ENCODE results near the gene FAM120A.
"Not testable (repeated sequence)": the region's sequence is repeated elsewhere in the genome, so short reads cannot be mapped to it uniquely, and the experiment has no call there.

Gene FAM120A

DNA sequence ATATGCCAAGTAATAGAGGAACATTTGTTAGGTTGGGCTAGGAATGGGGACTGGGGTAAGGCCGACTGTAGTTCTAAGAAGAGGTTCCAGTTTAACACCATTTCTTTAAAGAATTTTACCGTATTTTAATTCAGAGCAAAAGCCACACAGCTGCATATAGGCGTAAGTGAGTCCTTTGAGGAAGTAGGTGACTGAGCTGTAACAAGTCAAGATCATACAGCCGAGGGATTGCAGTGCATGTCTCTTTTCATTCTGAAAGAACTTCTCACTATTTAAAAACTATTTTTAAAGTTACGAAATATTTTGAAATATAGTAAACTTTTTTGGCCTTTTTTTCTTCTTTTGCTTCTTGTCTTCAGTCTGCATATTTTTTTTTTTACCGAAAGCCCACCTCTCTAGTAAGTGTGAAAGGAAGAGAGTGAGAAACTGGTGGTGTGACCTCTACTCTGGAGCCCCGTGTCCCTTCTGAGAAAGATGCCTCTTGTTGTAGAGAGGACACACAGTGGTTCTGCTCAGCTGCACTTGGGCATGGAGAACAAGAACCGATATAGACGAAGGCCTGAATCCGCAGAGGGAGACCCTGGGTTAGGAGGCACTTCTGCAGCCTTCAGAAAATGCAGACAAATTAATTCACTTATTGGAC is 60.8 kb downstream of the FAM120A start:
- not testable (repeated sequence) for DNase-seq

DNA sequence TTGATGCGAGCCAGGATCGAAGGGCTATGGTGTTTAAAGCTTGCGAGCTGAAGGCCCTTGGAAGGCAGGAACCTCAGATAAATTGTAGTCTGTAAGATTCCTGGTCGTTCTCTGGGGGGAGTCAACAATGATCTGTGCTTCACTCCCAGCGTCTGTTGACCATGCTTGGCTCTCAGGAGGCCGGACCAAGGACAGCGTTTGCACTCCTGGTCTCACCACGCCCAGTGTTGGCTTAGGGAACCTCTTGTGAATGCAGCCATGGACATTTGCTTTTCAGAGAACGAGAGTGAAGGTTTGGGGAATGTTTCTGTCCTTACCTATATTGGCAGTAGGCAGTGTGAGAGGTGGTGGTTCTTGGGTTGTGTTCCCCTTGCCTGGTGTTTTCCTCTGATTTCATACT is 62.1 kb downstream of the FAM120A start:
- DNase-seq = no peak

DNA sequence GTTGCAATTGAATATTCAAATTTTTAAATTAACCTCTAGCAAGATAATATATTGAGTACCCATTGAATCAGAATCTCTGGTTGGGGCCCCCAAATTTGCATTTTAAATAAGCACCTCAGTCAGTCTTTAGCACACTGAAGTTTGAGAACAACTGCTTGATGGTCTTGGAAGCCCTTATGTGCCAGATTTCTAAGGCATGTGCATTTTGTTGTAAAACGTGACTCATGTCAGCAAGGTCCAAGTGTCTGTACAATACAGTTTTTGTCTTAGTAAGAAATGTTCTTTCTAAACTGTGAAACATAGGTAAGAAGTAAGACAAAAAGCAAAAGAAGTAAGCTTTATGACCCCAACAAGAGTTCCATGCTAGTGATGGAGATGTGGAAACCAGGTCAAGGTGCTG is 65.8 kb downstream of the FAM120A start:
- DNase-seq = no peak

DNA sequence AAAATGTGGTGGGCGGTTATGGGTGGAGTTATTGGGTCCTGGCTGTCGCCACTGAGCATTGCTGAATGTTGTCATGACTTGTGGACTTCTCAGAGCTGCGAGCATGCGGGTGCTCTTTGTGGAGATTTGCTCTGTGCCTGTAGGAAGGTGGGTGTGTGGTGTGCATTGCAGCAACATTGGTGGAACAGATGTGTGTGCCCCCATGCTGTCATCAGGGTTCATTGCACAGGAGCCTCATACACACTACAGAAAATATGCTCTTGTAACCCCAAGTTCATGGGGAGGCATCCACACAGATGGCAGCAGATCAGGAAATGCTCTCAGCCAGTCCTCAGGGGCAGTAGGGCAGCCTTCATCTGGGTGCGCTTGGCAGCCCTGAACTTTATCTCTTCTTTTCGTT is 69.0 kb downstream of the FAM120A start:
- no peak for DNase-seq

DNA sequence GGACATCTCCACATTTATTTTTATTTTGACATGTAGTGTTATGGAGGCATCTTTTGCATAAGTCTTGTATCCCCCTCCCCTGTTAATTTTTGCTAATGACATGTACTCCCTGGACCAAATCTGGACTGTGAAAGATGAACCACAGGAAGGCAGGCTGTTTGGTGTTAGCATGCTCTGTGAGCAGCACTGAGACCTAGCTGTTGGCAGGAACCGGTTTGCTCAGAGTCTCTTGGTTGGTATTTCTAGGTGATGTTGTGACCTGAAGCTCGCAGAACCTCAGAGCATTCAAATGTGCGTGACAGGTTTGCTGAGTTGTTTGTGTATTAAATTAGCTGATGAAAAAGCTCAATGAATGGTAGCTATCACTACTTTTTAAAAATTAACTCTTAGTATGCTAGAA is 71.3 kb downstream of the FAM120A start:
- no peak for DNase-seq

DNA sequence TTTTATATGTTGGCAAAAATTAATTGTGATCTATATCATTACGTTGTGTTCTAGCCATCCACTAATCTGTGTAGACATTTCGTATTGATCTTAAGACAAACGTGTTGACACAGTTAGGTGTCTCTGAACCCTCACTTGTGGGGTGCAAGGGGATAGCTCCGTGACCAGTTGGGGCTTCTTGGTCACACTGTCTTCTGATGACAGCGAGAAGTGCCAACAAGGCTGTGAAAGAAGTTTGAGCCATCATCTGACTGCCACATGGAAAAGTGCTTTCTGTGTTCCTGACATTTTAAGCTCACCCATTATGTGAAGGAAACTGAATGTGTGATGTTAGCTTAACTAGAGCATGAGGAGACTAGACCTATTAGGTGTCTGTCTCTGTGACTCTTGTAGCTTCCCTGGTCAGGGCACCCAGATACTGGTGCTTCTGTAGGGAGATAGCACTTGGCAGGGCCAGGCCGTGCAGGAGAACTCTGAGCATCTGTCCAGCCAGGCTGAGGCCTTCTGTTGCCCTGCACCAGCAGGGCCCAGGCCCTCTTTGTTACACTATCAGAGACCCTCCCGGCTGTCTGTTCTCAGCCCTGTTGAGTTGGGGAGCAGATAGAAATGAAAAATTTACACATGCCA is 72.1 kb downstream of the FAM120A start:
- DNase-seq = no peak

DNA sequence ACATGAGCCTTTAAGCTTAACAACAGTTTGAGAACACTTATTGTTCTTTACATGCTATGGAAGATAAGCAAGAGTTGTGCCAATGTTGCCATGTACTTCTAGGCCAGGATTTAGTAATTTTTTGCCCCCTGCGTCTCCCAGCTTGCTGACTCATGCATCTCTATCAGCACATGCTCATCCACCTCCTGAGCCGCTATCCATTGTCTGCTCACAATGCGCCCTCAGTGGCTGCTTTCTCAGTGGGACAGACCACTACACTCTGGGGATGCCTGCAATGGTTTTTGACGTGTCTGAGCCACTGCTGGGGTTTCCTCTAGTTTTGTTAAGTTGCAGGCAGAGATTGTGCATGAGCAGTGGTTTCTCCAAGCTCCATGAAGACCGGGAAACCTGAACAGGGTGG is 74.0 kb downstream of the FAM120A start:
- DNase-seq = no peak

DNA sequence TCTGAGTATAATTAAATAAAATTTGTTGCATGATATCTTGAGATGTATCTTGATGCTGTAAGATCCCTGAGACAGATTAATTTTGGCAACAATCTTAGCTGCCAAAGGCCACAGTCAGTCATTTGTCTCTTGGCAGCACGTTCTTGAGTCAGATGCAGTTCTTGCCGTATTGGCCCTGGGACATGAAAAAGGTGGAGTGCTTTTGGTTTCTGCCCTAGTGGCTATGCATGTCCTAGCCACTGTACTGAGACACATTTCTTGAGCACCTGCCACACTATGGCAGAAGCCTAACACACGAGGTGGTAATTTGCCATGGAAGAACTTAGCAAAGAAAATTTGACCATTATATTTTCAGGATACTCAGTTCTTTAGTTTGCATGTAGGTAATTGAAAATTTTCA is 79.9 kb downstream of the FAM120A start:
- no peak for DNase-seq

DNA sequence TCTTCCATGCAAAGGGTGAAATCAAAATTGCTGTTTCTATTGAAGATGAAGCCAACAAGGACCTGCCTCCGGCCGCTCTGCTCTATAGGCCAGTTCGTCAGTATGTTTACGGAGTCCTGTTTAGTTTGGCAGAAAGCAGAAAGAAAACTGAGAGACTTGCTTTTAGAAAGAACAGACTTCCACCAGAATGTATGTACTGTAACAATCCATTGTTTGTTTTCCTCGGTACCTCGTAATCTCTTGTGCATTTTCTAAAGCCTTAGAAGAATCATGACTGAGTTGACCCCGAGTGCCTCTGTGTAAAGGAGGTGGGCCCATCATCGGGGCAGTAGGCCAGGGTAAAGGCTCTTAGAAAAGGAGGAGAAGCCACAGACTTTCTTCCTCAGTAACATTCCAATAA is 80.7 kb downstream of the FAM120A start:
- DNase-seq = no peak

DNA sequence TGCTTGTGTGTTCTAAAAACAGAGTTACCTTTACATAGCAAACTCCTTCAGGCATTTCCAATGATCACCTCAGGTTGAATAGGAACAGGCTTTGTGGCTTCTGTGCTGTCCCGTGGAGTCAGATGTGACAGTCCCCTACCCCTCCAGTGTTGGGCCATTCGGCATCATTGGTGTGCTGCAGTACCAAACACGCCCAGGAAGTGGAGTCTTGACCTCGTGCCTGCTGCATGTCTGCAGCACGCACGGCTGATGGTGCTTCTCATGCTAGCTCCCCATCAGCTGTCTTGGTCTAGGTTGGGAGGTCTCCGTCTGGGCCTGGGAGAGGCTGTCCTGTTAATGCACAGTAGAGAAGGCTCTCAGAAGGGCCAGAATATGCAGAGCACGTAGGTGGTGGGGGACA is 82.4 kb downstream of the FAM120A start:
- no peak for DNase-seq

DNA sequence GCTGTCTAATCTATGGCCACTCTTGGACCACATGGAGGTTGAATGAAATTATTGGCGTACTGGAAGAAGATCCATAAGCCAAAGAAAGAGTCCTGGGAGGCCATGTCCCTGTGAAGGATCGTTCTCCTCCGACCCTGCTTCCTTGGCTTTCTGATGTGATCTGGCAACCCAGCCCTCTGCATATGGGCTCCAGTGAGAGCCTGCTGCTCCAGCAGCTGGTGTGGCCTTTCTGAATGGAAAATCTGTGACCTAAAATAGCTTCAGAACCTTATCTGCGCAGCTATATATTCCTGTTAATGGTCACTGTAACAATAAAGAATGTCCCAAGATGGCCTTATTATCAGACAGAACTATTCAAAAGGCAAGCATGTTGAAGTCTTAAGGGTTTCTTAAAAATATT is 84.7 kb downstream of the FAM120A start:
- no peak for DNase-seq

DNA sequence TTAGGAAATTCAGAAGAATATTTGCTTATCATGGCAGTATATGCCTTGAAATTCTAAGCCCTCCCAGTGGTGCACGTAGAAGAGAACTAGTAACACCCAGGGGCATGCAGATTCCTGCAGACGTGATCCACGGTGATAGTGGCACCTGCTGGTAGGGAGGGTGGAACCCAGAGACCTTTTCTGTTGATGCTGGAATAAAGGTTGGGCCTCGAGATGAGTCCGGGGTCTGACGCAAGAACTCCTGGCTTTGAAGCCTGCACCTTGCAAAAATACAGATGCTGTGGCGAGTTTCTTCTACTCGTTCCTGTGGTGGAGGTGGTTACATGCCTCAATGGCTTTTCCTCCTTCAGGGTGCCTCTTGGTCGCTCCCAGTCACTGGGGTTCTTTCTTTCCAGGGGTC is 85.4 kb downstream of the FAM120A start:
- no peak for DNase-seq

DNA sequence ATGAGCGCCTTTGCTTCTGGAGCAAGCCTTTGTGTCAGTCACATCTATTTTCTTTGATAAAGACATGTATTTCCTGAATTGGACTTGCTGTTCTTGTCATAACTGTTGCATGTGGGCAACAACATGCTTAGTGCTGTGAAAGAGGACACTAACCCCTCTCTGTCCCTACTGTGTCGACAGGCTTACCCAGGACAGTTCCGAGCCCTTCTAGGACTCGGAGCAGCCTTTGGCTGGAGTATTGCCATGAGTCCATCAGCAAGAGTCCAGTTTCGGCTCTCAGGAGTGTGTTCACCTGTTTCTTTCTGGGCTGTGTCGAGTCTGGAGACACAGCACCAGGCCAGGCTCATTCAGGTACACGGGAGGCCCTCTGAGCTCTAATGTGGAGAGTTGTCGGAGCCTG is 88.8 kb downstream of the FAM120A start:
- DNase-seq = no peak

DNA sequence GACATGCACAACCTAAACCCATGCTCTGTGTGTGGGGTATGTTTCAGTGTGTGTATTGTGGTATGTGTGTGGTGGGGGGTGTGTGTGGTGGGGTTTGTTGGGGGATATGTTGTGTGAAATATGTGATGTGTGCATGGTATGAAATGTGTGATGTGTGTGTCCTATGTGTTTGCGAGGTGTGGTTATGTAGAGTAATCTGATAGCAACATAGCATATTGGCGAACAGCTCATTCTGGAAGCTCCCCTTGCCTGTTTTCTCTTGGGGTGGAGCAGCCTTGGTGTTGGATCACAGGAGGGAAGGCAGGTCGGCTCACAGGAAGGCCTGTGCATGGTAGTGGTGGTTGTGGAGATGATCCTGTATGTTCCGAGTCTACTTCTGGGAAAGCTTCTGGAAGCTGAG is 89.5 kb downstream of the FAM120A start:
- DNase-seq = no peak

DNA sequence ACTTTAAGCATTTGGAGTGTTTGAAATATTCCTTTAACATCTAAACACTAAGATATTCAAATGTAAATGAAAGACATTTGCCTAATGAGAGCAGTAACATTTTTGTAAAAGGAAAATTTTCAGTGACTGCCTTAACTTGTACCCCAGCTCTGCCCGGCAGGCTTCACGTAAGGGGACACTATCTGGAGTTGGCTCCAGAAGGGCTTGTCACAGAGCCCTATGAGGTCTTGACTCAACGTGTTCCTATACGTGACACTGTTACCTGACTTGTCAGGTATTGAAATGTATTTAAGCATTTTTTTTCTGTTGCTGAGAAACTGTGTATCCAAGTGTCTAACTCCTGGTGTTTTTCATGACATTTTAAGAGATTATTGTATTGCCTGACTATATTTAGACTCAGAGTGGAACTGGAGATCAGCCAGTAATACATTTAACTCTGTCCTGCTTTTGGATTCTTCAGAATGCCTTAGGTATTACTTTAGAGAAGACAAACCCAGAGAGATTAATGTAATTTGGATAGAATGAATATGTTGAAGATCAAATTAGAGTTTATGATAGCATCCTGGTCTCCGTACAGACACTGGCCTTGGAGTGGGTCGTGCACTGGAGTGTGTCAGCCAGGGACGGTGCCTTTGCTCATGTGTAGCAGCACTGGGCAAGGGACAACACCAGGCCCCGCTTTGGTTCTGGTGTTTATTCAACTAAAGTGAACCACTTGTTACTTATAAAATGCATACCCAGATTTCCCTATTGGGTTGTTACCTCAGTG is 90.3 kb downstream of the FAM120A start:
- DNase-seq = no peak

DNA sequence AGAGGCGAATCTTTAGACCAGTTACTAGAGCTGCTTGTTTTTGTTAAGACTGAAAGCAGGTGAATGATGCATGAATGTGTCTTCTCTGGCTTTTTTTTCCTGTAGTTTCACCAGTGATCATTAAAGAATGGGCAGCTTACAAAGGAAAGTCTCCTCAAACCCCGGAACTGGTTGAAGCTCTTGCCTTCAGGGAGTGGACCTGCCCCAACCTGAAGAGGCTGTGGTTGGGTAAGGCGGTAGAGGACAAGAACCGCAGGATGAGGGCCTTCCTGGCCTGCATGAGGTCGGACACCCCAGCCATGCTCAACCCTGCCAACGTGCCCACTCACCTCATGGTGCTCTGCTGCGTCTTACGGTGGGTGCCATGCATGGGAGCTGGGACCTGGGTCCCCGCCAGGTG is 91.6 kb downstream of the FAM120A start:
- DNase-seq = no peak

DNA sequence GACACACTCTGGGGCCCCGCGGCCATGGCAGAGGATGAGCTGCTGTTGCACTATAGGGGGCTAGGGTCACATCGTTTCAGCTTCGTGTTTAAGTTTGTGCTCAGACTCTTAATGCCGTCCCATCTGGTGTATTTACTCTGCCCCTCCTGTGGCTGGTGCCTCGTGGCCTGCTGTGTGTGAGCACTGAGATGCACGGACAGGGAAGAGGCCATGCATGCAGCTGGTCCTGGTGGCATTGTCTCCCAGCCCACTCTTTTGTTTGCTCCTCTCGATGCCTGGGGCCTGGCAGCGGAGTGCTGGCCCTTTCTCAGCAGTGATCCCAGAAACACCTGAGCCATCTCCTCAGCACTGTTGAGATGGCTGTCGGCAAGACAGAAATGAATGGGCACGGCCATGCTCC is 94.9 kb downstream of the FAM120A start:
- DNase-seq = peak; percentile 86

DNA sequence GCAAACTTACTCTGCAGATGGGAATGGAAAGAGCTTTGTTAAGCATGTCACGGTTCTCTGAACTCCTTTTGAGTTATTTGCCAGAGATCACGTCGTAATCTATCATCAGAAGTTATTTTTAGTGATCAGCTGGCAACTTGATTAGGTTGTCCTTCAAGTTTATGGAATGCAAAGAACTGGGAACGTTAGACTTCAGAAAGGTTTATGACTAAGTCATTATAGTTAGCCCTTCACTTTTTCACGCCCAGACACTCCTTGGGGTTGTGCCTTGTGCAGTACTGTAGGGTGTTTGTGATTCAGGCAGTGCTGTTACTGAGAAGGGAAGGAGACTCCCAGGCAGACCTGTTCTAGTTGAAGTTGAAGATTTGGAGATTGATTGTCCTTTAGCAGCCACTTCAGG is 98.1 kb downstream of the FAM120A start:
- peak; percentile 31 for DNase-seq

DNA sequence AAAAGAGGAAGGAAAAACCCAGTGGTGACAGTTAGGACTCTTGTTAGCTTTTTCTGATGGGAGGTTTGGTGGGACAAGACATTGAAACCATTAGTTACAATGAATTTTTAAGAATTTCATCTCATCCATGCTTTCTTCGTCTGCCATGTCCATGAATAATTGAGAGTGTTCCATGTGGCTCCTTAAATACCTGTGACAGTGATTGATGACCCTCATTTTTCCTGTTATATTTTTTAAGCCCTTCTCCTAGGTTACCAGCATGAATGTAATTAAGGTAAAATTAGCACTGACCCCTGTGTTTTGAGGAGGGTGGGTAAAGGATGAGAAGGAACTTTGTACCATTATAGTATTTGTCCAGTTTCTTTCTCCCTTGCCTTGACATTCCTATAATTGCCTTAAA is 101.4 kb downstream of the FAM120A start:
- DNase-seq = peak; percentile 7

DNA sequence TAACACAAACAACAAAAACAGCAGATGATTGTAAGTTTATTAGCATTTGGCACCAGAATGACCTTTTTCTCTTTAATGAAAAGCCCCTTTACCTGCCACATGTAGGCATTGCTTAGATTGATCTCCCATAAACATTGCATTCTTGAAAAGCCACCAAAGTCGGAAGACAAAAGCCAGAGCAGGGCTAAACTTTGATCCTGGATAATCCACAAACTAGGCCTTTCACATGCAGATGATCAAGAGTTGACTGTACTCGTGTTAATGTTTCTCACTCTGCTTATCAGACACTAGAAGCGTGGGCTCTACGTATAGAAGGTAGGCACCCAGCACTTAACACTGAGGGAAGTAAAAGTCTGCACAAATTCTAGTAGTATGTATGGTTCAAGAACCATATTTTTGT is 103.9 kb downstream of the FAM120A start:
- no peak for DNase-seq

DNA sequence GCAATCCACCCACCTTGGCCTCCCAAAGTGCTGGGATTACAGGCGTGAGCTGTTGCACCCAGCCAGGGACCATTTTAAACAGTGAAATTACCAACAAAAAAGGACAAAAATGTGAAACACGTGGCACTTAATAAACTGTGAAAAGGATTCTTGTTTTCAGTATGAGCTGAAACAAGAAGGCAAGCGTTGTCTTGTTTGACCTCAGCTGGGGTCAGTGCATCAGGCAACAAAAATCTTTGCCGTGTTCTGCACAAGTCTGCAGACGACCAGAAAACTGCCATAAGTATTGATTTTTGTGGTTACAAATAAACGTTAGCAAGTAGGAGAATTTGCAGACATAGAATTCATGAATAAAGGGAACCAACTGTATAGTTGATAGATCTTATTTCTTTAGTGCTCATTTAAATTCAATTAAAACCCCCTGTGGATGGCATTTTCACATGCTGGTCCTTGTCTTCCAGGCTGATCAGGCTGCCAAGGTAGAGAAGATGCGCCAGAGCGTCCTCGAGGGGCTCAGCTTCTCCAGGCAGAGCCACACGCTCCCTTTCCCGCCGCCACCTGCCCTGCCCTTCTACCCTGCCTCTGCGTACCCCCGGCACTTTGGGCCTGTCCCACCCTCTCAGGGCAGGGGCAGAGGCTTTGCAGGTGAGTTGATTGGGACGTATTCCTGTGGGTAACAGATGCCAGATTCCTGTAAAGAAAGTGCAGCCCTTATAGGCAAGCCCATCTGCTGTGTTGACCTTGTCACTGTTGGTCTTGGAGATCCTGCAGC is 106.1 kb downstream of the FAM120A start:
- DNase-seq = no peak

DNA sequence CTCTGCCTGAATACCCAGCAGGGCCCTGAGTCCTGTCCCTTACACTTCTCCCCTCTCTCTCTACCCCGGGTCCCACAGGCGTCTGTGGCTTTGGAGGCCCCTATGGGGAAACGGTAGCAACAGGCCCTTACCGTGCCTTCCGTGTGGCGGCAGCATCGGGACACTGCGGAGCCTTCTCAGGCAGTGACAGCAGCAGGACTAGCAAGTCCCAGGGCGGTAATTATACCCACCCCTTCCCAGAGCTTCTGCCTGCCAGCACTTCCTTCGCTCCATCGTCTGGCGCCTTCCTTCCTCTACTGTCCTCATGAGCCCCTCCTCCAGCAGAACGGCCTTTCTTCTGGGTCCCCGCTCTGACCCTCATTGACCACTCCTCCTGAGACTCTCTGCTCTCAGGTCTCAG is 107.0 kb downstream of the FAM120A start:
- no peak for DNase-seq

DNA sequence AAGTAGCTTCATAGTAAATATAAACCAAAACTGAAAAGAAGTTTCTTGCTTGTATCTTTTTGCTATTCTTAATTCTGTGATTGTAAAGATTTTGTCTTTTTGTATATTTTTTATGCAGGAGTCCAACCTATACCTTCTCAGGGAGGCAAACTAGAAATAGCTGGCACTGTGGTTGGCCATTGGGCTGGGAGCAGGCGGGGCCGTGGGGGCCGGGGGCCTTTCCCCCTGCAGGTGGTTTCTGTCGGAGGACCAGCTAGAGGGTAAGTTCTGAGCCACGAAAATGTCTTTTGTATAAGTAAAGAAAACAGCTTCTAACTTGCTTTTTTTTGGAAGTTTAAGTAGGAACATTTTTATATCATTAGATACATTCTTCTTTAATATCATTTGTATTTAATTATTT is 109.5 kb downstream of the FAM120A start:
- DNase-seq = no peak

DNA sequence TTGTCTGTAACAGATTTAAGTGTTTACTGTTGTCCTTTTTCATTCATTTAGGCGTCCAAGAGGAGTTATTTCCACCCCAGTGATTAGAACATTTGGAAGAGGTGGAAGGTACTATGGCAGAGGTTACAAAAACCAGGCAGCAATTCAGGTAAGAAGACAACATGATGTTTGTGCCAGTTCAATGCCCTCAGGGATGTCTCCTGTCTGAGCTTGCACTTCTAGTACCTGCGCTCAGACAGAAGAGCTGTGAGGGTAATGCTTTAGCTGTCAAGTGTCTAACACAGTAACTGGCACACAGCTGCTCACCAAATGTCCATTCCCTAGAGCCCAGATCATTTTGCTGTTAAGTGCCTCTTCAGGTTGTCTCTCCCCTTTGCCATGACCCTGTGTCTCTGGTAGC is 110.7 kb downstream of the FAM120A start:
- DNase-seq = no peak

All from NCI-H146 (cell line).